Activated CD8-positive, alpha-beta memory T cell treated with anti-CD3 and anti-CD28 coated beads for 4 hours (primary cell): Measurements from ENCODE around the gene PLCB1.
"Not testable (repeated sequence)": the region's sequence is repeated elsewhere in the genome, so short reads cannot be mapped to it uniquely, and the experiment has no call there.

Experiments used
- DNase-seq, 2 donors: peaks; one replicate each; pipeline ENCODE4 v3.0.0-alpha.2; 2020; ENCODE audit warnings: low read depth in 2 of 2

PLCB1 gene

GRCh38 chr20:8402798-8403197, 270.7 kb downstream of the PLCB1 start:
- no peak for DNase-seq

GRCh38 chr20:8404912-8405635, 273.0 kb downstream of the PLCB1 start:
- DNase-seq, result no peak

- DNase-seq, result no peak
Observed at GRCh38 chr20:8406391-8406790, 274.3 kb downstream of the PLCB1 start.

- no peak for DNase-seq
Observed at GRCh38 chr20:8408587-8409307, 276.7 kb downstream of the PLCB1 start.

GRCh38 chr20:8413691-8414090, 281.6 kb downstream of the PLCB1 start:
- no peak for DNase-seq

GRCh38 chr20:8414586-8415274, 282.7 kb downstream of the PLCB1 start:
- no peak for DNase-seq

GRCh38 chr20:8421981-8422380, 289.9 kb downstream of the PLCB1 start:
- no peak for DNase-seq

GRCh38 chr20:8423482-8423881, 291.4 kb downstream of the PLCB1 start:
- DNase-seq, result no peak

- DNase-seq, result no peak
Observed at GRCh38 chr20:8424010-8424409, 291.9 kb downstream of the PLCB1 start.

GRCh38 chr20:8425016-8425415, 292.9 kb downstream of the PLCB1 start:
- no peak for DNase-seq

- no peak for DNase-seq
Observed at GRCh38 chr20:8425802-8426201, 293.7 kb downstream of the PLCB1 start.

GRCh38 chr20:8427419-8428040, 295.5 kb downstream of the PLCB1 start:
- DNase-seq, result no peak

GRCh38 chr20:8428988-8429387, 296.9 kb downstream of the PLCB1 start:
- DNase-seq, result no peak

GRCh38 chr20:8431538-8432434, 299.7 kb downstream of the PLCB1 start:
- no peak for DNase-seq

GRCh38 chr20:8432435-8433148, 300.5 kb downstream of the PLCB1 start:
- no peak for DNase-seq

GRCh38 chr20:8433291-8433690, 301.2 kb downstream of the PLCB1 start:
- no peak for DNase-seq

- DNase-seq, result no peak
Observed at GRCh38 chr20:8434326-8434876, 302.3 kb downstream of the PLCB1 start.

- no peak for DNase-seq
Observed at GRCh38 chr20:8435285-8436035, 303.4 kb downstream of the PLCB1 start.

GRCh38 chr20:8436938-8437337, 304.9 kb downstream of the PLCB1 start:
- DNase-seq, result not testable (repeated sequence)

GRCh38 chr20:8438748-8439147, 306.7 kb downstream of the PLCB1 start:
- DNase-seq, result no peak
